Chondrocyte (in vitro differentiated cells): Measurements from ENCODE around the gene TSC2. TPM values are rescaled to one million over a fixed set of nuclear protein-coding genes. Genes with fewer than 3 reads are reported as not detected.

Experiments
- DNase-seq: peaks from one replicate; pipeline ENCODE4 v3.0.0; 2021; ENCODE audit warnings: mixed read lengths, low spot score
- H3K27ac Mint-ChIP-seq: one replicate; pipeline ENCODE4 v1.8.0; 2021; ENCODE audit warnings: mild to moderate bottlenecking, moderate library complexity, mixed read lengths; ENCODE audit not compliant: unreplicated experiment
- H3K27me3 Mint-ChIP-seq: 2 replicates; pipeline ENCODE4 v1.8.0; 2021; ENCODE audit warnings: low read depth, mixed read lengths
- H3K36me3 Mint-ChIP-seq: 2 replicates; pipeline ENCODE4 v1.8.0; 2021; ENCODE audit warnings: low read depth, mixed read lengths
- H3K4me1 Mint-ChIP-seq: 2 replicates; pipeline ENCODE4 v1.8.0; 2021; ENCODE audit warnings: low read depth, mild to moderate bottlenecking, mixed read lengths
- H3K4me3 Mint-ChIP-seq: one replicate; pipeline ENCODE4 v1.8.0; 2021; ENCODE audit warnings: mild to moderate bottlenecking, moderate library complexity, mixed read lengths; ENCODE audit not compliant: unreplicated experiment
- H3K9me3 Mint-ChIP-seq: 2 replicates; pipeline ENCODE4 v1.8.0; 2021; ENCODE audit warnings: low read depth, mixed read lengths
- CTCF ChIP-seq: fragments of 200-600 bp; sonication (generic); IDR thresholded peaks from 2 replicates; pipeline ENCODE4 v1.5.0; 2021; ENCODE audit warnings: antibody characterized with exemption, mild to moderate bottlenecking, moderate library complexity
- total RNA-seq: library from RNA; stranded (reverse); gene quantifications from 3 replicates; pipeline ENCODE4 v1.2.1, GENCODE V29; 2021

The TSC2 gene
- total RNA-seq, 1 donor from 2014 or later, result 108 TPM

GRCh38 chr16:2013527-2013926, 34.3 kb upstream of the TSC2 start:
- Mint-ChIP-seq H3K27me3 (no peaks in the 10 kb centered on the region), H3K36me3 (no peaks in the 10 kb centered on the region), H3K9me3 (no peaks in the 10 kb centered on the region), H3K27ac (no peak overlapping the region), H3K4me1 (peaks cover 11% of the 10 kb centered on the region), H3K4me3 (no peak overlapping the region)
- DNase-seq, result no peak
- no peak for TF ChIP-seq CTCF

- Mint-ChIP-seq H3K9me3 (no peaks in the 10 kb centered on the region), H3K36me3 (no peaks in the 10 kb centered on the region), H3K4me1 (peaks cover 2% of the 10 kb centered on the region), H3K27ac (no peak overlapping the region), H3K4me3 (no peak overlapping the region), H3K27me3 (peaks cover 5% of the 10 kb centered on the region)
- no peak for DNase-seq
- TF ChIP-seq CTCF, result no peak
Observed at GRCh38 chr16:2015117-2015946, 32.5 kb upstream of the TSC2 start.

GRCh38 chr16:2015947-2016208, 31.9 kb upstream of the TSC2 start:
- H3K36me3 Mint-ChIP-seq, result no peaks in the 10 kb centered on the region
- DNase-seq, result no peak

GRCh38 chr16:2016407-2016922, 31.3 kb upstream of the TSC2 start:
- Mint-ChIP-seq H3K27me3 (peaks cover 11% of the 10 kb centered on the region), H3K4me3 (no peak overlapping the region), H3K36me3 (no peaks in the 10 kb centered on the region), H3K4me1 (peaks cover 5% of the 10 kb centered on the region), H3K9me3 (no peaks in the 10 kb centered on the region), H3K27ac (no peak overlapping the region)
- no peak for DNase-seq
- TF ChIP-seq CTCF, result peak; percentile 74

More at GRCh38 chr16:2015947-2016208, 31.9 kb upstream of the TSC2 start:
- H3K4me3 Mint-ChIP-seq, result no peak overlapping the region
- peaks cover 8% of the 10 kb centered on the region for H3K27me3 Mint-ChIP-seq
- H3K4me1 Mint-ChIP-seq, result peaks cover 4% of the 10 kb centered on the region
- no peaks in the 10 kb centered on the region for H3K9me3 Mint-ChIP-seq
- no peak overlapping the region for H3K27ac Mint-ChIP-seq
- TF ChIP-seq CTCF, result no peak

- H3K36me3 Mint-ChIP-seq, result no peaks in the 10 kb centered on the region
- DNase-seq, result no peak
- peak within 1 kb of the TSS; percentile 46 for H3K4me3 Mint-ChIP-seq
- peaks cover 19% of the 10 kb centered on the region for H3K4me1 Mint-ChIP-seq
- H3K27ac Mint-ChIP-seq, result no peak within 1 kb of the TSS
- TF ChIP-seq CTCF, result no peak
- H3K9me3 Mint-ChIP-seq, result no peaks in the 10 kb centered on the region
- peaks cover 13% of the 10 kb centered on the region for H3K27me3 Mint-ChIP-seq
Observed at GRCh38 chr16:2019518-2019920, 28.3 kb upstream of the TSC2 start, which contains the start of gene NPW. Gene NPW, plus strand, starts transcription at chr16:2019785.
